Activated T-cell treated with anti-CD3 and anti-CD28 coated beads, Interleukin-2, amount 50 U/mL, for 48 hours (primary cell): ENCODE results near the gene AOAH.
"Not testable (repeated sequence)": the region's sequence is repeated elsewhere in the genome, so short reads cannot be mapped to it uniquely, and the experiment has no call there.

Experiments used
- DNase-seq, 2 experiments: peaks; one replicate each; pipeline ENCODE4 v3.0.0-alpha.2; 2020

Gene AOAH

GRCh38 chr7:36535866-36536664, 188.2 kb downstream of the AOAH start:
- no peak for DNase-seq

GRCh38 chr7:36533717-36534116, 190.6 kb downstream of the AOAH start:
- no peak for DNase-seq

- no peak for DNase-seq
These were observed 191.3 kb downstream of the AOAH start for GRCh38 chr7:36532981-36533499.

- DNase-seq = no peak
These were observed 192.3 kb downstream of the AOAH start for GRCh38 chr7:36531951-36532350.

- no peak for DNase-seq
These were observed 193.8 kb downstream of the AOAH start for GRCh38 chr7:36530456-36530855.

- DNase-seq = no peak
These were observed 196.8 kb downstream of the AOAH start for GRCh38 chr7:36527549-36527913.

- DNase-seq = no peak
These were observed 197.3 kb downstream of the AOAH start for GRCh38 chr7:36526863-36527548.

- no peak for DNase-seq
These were observed 200.8 kb downstream of the AOAH start for GRCh38 chr7:36523371-36524101.

- no peak for DNase-seq
These were observed 201.8 kb downstream of the AOAH start for GRCh38 chr7:36522453-36523007.

- no peak for DNase-seq
These were observed 202.4 kb downstream of the AOAH start for GRCh38 chr7:36521911-36522310.

- no peak for DNase-seq
These were observed 203.2 kb downstream of the AOAH start for GRCh38 chr7:36521133-36521532.

- DNase-seq = no peak
These were observed 208.4 kb downstream of the AOAH start for GRCh38 chr7:36515847-36516246.

GRCh38 chr7:36514289-36515243, 209.7 kb downstream of the AOAH start:
- no peak for DNase-seq

- DNase-seq = no peak
These were observed 210.9 kb downstream of the AOAH start for GRCh38 chr7:36513393-36513792.

GRCh38 chr7:36512616-36513015, 211.7 kb downstream of the AOAH start:
- no peak for DNase-seq

GRCh38 chr7:36509962-36510361, 214.3 kb downstream of the AOAH start:
- DNase-seq = no peak

- DNase-seq = no peak
These were observed 216.5 kb downstream of the AOAH start for GRCh38 chr7:36507475-36508440.

GRCh38 chr7:36506820-36507219, 217.5 kb downstream of the AOAH start:
- no peak for DNase-seq

GRCh38 chr7:36506130-36506798, 218.0 kb downstream of the AOAH start:
- DNase-seq = no peak

- DNase-seq = not testable (repeated sequence)
These were observed 219.7 kb downstream of the AOAH start for GRCh38 chr7:36504617-36505016.
